Mucosa of descending colon (tissue), 3 donors: Measurements from ENCODE around the gene NTM. TPM values are rescaled to one million over a fixed set of nuclear protein-coding genes. Genes with fewer than 3 reads are reported as not detected.

Experiments
- ATAC-seq: fragments of 200-7000 bp; cut with Tn5 transposase; one replicate; pipeline ENCODE4 v1.9.1; 2020; ENCODE audit warnings: mild to moderate bottlenecking, moderate library complexity
- DNase-seq, 3 donors: peaks; one replicate each; pipeline ENCODE4 v3.0.0-alpha.2; 2020
- H3K36me3 ChIP-seq: fragments of 200-600 bp; one replicate; pipeline ENCODE4 v1.8.0; 2021; ENCODE audit warnings: low read depth, mild to moderate bottlenecking
- H3K4me1 ChIP-seq: fragments of 200-600 bp; one replicate; pipeline ENCODE4 v1.8.0; 2021; ENCODE audit warnings: low read depth, mild to moderate bottlenecking
- H3K4me3 ChIP-seq: fragments of 200-600 bp; one replicate; pipeline ENCODE4 v1.8.0; 2021; ENCODE audit warnings: mild to moderate bottlenecking
- H3K9me3 ChIP-seq: fragments of 200-600 bp; one replicate; pipeline ENCODE4 v1.8.0; 2021; ENCODE audit warnings: mild to moderate bottlenecking
- CTCF ChIP-seq: fragments of 200-600 bp; IDR thresholded peaks from one replicate; pipeline ENCODE4 v1.8.0; 2022; ENCODE audit warnings: antibody characterized with exemption, mild to moderate bottlenecking
- intact Hi-C, 2 donors: fragments of 100-400 bp; cut with DNase I in 1 of 2; cut with micrococcal nuclease in 1 of 2; formaldehyde crosslinking; loops; one replicate each; pipeline versions ENCODE4 v1.11.0 to v1.11.1; 2022; cut with DNase I, micrococcal nuclease
- total RNA-seq, 3 donors: library from RNA; stranded (reverse); fragmentation: NEBNext Ultra II Directional in 2 of 3; extraction: Animal tissue kit (Norgen Biotek cat#: 25700) in 2 of 3; gene quantifications; one replicate each; pipeline versions ENCODE4 v1.2.1 to v1.2.4, GENCODE V29; 2021 to 2023
- donor health status: DM: no; HTN: no; CAD: no; lungs with moderate emphysema.
- donor health status: DM: no; HTN: no; CAD: no.
- donor health status: DM: no; HTN: yes; CAD: no.

NTM gene
- total RNA-seq, 3 donors from 2014 or later = 0.64 to 7.7 (median 1.2) TPM

GRCh38 chr11:132200353-132200936, 830.0 kb downstream of the NTM start:
- Histone ChIP-seq H3K9me3 (peaks cover 12% of the 10 kb centered on the region), H3K4me3 (no peak overlapping the region), H3K4me1 (no peaks in the 10 kb centered on the region), H3K36me3 (no peaks in the 10 kb centered on the region)
- intact Hi-C loops = no loop called here
- no peak for DNase-seq
- ATAC-seq = no peak
- TF ChIP-seq CTCF = no peak

GRCh38 chr11:132202621-132203020, 832.2 kb downstream of the NTM start:
- no peaks in the 10 kb centered on the region for H3K4me1 ChIP-seq
- H3K9me3 ChIP-seq = peaks cover 12% of the 10 kb centered on the region
- no peak overlapping the region for H3K4me3 ChIP-seq
- no peak for TF ChIP-seq CTCF
- intact Hi-C loops = no loop called here
- no peaks in the 10 kb centered on the region for H3K36me3 ChIP-seq
- ATAC-seq (no peak), DNase-seq (no peak)

- intact Hi-C loops = no loop called here
- H3K4me1 ChIP-seq = no peaks in the 10 kb centered on the region
- H3K9me3 ChIP-seq = peaks cover 5% of the 10 kb centered on the region
- no peak for DNase-seq
- H3K4me3 ChIP-seq = no peak overlapping the region
- ATAC-seq = no peak
- H3K36me3 ChIP-seq = no peaks in the 10 kb centered on the region
- TF ChIP-seq CTCF = no peak
Observed at GRCh38 chr11:132205006-132205405, 834.6 kb downstream of the NTM start.

- Histone ChIP-seq H3K36me3 (no peaks in the 10 kb centered on the region), H3K9me3 (peaks cover 4% of the 10 kb centered on the region), H3K4me1 (no peaks in the 10 kb centered on the region), H3K4me3 (no peak overlapping the region)
- DNase-seq (no peak), ATAC-seq (no peak)
- TF ChIP-seq CTCF = no peak
- intact Hi-C loops = no loop called here
Observed at GRCh38 chr11:132205496-132205895, 835.1 kb downstream of the NTM start.

GRCh38 chr11:132206993-132207392, 836.6 kb downstream of the NTM start:
- Histone ChIP-seq H3K4me3 (no peak overlapping the region), H3K9me3 (no peaks in the 10 kb centered on the region), H3K36me3 (no peaks in the 10 kb centered on the region), H3K4me1 (no peaks in the 10 kb centered on the region)
- TF ChIP-seq CTCF = no peak
- DNase-seq (no peak), ATAC-seq (no peak)
- intact Hi-C loops = no loop called here
